Stimulated activated CD4-positive, alpha-beta T cell treated with anti-CD3 and anti-CD28 coated beads, Interleukin-12 subunit alpha, Interleukin-12 subunit beta, amount 100 ng/mL, for 4 hours (primary cell): ENCODE data around the gene NUP210L.

Experiments
- DNase-seq: peaks from one replicate; pipeline ENCODE4 v3.0.0-alpha.2; 2020

The NUP210L gene

DNA sequence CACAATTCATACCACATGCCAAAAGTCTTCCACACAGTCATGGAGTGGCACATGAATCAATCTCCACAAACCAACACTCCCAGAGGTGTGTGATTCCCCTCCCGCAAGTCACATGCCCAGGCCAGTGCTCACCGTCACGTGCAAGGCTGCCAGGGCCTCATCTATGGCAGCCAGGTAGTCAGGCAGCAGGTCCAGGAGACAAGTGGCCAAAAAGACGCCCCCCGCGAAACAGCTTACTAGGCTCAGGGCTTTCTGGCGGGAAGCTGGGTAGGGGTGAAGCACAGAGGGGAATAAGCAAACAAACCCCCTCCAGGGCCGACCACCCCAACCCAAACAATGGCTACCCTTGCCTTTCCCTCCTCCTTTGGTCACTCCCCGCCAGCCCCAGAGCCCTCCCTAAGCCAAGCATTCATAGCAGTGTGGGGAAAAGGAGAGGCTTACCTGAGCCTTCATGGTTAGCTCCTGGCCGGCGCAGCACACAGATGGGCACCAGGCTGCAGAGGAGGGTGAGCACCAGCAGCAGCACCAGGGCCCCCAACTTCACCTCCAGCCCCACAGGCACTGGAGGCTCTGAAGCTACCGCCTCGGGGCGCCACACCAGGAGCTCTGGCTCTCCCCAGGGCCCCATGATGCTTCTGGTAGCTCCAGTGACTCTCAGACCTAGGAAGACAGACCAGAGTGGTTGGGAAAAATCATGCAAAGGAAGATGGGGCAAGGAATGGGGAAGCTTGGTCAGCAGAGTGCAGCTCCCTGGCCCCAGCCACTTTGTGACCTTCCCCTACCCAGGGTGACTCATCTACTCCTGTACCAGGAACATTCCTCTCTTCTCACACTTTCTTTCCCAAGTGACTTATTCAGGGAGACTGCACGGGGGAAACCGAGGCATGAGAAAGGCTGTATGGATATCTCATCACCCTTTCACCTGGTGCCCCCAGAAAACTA, 192.5 kb downstream of the NUP210L start:
- no peak for DNase-seq

DNA sequence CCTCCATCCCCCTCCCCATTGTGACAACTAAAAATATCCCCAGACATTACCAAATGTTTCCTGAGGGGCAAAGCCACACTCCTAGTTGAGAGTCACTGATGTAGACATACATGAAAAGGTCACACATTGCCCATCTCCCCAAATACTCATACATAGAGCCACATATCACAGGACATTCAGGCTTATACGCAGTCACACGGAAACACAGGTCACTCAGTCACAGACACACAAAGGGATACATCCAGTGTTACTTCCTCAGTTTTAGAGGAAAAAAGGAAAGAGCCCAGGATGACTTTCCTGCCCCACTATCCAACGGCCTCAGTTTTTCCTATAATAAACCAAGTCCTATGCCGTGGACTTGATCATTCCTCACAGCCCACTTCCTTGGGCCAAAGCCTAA, 193.5 kb downstream of the NUP210L start:
- no peak for DNase-seq

DNA sequence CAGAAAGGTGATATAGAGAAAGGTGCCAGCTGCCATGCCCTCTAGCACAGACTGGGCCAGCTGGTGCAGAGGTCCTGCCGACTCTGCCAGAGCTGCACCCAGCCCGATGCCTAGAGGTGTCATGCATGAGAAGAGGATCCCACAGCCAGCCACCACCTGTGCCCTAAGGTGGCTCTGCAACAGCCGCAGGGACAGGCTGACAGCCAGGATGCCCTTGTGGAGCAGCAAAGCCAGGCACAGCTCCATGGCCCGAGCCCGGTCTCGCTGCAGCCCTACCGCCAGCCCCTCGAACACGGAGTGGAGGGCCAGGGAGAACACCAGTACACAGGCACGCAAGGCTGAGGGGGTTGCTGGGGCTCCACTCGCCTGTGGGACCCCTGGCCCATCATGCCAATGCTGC, 194.7 kb downstream of the NUP210L start:
- DNase-seq = no peak

GRCh38 chr1:153959454-153959853, 195.4 kb downstream of the NUP210L start:
- no peak for DNase-seq

- DNase-seq = no peak
Observed at GRCh38 chr1:153958961-153959260, 196.0 kb downstream of the NUP210L start.

DNA sequence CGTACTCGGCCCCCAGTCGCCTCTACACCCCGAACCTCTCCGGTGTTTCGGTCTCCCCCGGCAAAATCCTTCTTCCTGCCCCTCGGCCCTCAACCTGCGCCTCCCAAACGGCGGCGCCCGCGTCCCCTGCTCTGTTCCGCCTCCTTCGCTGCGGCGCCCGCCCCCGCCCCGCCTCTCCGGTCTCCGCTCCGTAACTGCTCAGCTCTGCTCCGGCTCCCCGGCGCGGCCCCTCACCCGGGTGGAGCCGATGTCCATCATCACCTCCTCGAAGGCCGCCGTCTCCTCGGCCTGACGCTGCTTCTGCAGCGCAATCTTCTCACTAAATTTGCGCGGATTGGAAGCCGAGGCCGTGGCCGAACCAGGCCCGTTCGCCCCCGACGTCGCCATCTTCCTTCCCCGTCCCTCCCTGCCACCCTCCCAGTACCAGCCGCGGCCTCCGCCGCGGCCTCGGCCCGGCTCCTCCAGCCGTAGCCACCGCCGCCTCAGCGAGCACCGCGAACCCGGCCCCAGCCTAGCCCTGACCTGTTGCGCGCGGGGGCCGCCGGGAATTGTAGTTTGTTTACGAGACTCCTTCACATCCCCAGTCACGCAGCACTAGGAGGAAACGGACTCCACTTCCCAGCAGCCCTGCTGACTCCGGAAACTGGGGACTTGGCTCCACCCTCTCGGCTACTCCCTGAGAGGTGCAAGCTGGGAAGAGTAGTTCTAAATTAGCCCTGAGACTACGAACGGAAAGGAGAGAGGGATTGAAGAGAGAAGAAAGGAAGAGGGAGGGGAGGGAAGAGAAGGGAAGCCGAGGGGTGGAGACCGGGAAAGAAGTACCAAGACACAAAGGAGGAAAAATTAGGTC, 196.5 kb downstream of the NUP210L start, which contains the start of gene CRTC2:
Gene CRTC2 (minus strand): TSS at position 502 of the 850 bp plus-strand sequence. CDS start 115 bp downstream, at position 387.
- DNase-seq = peak; percentile 95

DNA sequence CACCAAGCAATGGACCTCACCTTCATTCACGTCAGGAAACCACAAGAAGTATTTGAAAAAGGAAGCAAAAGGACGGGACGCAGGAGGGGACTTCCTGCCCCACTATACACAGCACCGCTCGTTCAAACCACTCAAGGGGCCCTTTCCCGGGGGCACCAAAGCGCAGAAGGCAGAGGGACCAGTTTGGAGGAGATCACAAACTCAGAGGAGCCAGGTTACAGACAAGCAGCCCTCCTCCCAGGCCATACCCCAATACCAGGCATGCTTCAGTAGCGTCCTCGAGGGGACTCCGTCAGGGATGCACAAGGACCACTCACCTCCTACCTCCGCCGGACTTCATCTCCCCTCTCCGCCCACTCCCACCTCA, 197.1 kb downstream of the NUP210L start:
- DNase-seq = no peak

DNA sequence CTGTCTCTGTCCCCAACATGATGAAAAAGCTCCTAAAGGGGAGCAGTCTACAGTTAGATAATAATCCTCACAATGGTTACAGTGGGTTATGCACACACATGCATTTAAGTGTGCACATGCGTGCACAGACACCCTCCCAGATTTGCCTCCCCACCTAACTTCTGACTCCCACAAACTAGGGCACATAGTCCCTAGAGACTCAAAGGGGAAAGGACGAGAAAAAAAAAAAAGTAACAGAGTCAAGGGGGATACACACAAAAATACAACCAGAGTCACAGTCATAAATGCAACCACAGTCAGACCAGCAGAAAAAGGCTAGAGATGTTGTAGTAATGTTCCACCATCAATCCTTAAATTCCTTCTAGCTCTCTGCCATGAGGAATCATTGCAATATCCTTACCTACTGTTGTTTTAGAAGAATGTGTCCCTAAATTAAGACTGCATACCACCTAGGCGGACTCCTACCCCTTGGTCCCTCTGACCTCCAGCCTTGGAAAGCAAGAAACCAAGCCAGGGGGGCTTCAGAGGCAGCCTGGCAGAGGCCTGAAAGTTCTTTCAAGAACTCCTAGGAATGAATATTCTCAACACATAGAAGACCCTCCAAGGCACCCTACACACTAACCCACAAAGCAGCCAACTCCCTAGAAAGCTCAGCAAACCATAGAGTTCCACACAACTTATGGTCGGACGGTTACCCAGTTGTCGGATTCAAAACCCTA, 197.7 kb downstream of the NUP210L start:
- no peak for DNase-seq

- no peak for DNase-seq
Observed at GRCh38 chr1:153954826-153955225, 200.0 kb downstream of the NUP210L start.

- DNase-seq = no peak
Observed at GRCh38 chr1:153953859-153954365, 201.0 kb downstream of the NUP210L start.

DNA sequence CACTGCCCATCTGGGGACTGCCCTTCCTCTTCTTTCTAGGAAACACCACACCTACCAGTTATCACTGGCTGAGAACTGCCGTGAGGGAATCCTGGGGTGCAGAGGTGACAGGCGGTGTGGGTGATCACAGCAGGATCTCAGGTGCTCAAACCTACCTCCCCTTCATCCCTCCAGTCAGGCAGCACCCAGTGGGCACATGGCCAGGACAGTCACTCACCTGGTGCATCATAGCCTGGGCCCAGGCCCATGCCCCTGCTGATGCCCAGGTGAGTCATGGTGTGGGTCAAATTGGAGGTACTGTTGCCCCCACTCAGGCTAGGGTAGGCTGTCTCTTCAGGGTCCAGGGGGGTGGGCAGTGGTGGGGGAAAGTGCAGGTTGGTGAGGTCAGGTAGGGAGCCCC, 203.1 kb downstream of the NUP210L start:
- DNase-seq = no peak

DNA sequence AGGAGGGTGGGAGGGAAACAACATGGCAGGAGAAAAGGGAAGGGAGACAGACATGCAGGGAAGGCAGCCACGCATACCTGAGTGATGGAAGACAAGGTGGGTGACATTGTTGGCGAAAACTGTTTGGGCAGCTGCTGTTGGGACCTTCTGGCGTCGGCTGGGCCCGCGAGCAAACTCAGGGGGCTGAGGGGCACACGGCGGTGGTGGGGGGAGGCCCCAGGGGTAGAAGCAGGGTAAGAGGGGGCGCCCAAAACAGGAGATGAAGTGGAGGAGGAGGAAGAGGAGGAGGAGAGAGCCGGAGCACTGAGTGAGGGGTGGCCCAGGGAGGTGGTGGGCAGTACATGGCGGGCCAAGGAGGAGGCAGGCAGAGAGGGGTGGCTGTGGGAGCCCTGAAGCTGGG, 203.7 kb downstream of the NUP210L start:
- DNase-seq = no peak

DNA sequence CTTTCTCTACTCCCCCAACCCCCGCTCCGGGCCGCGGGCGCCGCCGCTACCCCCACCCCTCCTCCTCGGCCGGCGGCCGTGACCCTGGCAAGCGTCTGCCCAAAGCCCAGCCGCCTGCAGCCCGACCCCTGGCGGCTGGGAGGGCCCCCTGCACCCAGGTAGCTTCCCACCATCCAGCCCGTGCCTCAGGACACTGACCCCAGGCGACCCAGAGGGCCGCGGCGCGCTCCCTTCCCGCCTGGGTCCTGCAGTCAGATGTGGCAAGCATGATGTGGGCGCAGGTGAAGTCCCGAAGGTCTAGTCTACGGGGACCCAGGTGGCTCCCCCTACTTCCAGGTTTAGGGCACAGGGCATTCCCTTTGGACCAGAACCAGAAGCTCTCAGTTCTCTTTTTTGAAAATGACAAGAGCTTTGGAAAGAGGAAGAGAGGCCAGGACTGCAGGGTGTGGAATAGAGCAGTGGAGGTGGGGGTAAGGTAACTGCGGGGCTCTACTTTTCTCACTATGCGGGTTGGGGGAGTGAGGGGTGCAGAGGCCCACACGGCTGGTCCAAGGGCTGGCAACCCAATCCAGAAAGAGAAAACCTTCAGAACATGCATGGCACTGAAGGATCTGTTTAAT, 208.1 kb downstream of the NUP210L start, which contains the start of gene DENND4B:
Gene DENND4B (minus strand): TSS at position 97 of the 620 bp plus-strand sequence. CDS start 2,344 bp downstream, outside the sequence.
- DNase-seq = peak; percentile 75

DNA sequence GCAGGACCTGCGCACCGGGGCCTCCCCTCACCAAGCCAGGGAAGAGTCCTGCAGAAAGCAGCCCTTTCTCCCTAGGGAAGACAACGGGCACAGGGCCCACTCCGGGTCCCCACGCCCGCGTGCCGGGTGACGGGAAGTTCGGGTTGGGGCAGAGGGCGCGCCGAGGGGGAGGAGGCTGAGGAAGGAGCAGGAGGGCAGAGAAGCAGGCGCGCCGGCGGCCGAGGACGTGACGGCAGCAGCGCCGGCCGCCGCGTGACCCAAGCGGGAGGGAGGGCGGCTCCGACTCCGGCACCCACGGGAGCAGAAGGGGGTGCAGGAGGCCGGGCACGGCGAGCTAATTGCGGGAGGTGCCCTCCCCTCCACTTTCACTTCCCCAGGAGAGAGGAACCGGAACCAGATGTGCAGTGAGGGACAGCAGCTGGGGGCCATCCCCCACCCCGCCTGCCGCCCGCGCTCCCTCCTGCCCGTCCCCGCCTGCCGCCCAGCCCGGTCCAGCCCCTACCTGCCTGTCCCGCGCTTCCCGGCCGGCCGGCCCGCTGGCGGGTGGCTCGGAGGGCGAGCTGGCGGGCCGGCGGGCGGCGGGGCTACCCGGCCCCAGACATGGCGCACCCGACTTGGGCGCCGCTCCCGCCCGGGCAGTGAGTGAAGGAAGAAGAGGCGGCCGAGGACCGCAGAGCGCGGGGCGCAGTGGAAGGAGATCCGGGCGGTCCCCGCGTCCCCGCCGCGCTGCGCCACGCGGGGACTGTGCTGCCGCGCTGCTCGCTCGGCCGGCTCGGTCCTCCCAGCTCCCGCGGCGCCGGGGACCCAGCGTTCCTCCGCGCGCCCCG, 208.9 kb downstream of the NUP210L start:
- DNase-seq = peak; percentile 65

- peak; percentile 64 for DNase-seq
Observed at GRCh38 chr1:153945131-153945794, 209.6 kb downstream of the NUP210L start.

DNA sequence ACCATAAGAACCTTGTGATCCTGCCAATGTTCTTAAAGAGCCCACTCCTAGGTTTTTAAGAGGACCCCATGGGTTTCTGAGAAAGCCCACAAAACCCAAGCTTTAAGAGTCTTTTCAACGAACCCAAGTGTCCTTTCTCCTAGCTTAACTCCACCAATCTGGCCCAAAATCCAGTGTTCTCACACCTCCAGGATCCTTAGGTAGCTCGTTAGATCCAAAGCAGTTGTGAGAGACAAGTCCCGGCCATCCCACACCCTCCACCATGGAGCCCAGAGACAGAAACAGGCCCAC, 210.1 kb downstream of the NUP210L start:
- DNase-seq = no peak

DNA sequence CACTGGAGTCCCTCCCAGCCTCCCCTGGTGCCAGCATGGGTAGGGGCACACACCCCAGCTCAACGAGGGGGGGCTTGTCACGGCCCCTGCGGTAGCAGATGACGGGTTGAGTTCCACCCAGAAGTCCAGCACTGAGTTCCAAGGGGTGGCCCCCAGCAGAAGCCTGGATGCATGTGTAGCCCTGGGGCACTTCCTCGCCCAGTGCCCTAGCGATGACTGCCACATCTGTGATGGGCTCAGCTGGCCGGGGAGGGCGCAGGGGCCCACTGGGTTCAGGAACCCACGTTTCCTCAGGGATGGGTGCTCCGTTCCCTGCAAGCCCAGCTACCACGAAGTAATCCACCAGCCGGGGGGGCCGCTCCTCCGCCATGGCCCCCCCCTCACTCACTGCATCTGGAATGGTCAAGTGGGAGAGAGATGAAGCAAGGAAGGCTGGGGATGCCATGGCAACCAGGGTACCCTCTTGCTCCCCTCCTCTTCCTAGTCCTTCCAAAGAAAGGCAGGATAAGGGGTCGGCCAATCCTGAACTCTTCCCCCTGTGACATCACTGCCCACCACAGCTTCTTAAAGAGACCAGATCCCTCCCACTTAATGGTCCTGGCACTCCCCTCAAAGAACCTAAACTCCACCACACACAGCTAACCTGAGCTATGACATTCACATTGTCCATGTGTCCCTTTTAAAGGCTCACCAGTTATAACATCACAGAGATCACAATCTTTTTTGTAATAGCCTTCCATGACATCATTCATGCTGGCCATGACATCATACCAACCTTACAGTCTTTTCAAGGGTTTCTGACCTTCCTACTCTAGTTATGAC, 210.7 kb downstream of the NUP210L start:
- DNase-seq = no peak

DNA sequence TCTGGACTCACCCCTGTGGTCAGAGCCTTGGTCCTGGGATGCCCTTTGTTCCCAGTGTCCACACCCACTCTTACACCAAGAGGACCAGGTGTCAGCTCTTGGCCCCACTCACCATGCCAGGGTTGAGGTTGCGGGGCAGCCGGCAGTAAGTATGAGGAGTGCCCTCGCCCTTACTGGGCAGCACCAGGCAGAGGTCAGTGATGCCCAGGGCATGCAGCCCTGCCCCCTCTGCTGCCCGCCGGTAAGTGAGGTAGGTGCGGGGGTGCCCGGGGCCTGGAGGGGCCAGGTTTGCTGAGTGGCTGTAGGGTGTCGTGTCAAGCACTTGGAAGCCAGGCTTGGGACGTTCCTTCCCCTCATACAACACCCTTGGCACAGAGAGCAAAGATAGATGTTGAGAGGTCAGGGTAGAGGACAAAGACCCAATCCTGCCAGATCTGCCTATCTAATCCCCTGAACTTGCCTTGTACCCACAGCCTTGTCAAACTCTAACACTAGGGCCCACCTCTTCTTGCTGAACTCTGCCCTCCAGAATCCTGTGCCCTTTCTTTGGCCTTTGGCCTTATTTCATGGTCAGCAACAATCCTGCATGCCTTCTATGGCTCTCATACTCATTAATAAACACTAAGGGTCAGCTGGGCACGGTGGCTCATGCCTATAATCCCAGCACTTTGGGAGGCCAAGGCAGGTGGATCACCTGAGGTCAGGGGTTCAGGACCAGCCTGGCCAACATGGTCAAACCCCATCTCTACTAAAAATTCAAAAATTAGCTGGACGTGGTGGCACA, 211.9 kb downstream of the NUP210L start:
- DNase-seq = no peak
